Peyer's patch (tissue), 4 donors: ENCODE data around the gene FOXJ1. TPM values are rescaled to one million over a fixed set of nuclear protein-coding genes. Genes with fewer than 3 reads are reported as not detected.

Experiments
- DNase-seq, 3 donors: peaks; one replicate each; pipeline ENCODE4 v3.0.0-alpha.2; 2017 to 2019
- H3K27ac ChIP-seq, 4 donors: fragments of 200-600 bp; sonication (generic); one replicate each; pipeline ENCODE4 v1.5.1; 2016 to 2019
- H3K27me3 ChIP-seq, 2 donors: fragments of 200-600 bp; sonication (generic); one replicate each; pipeline ENCODE4 v1.5.1; 2019
- H3K36me3 ChIP-seq, 3 donors: fragments of 200-600 bp; sonication (generic); one replicate each; pipeline ENCODE4 v1.5.1; 2016 to 2019
- H3K4me1 ChIP-seq, 4 donors: fragments of 200-600 bp; sonication (generic); one replicate each; pipeline ENCODE4 v1.5.1; 2016 to 2019
- H3K4me3 ChIP-seq, 4 donors: fragments of 200-600 bp; sonication (generic); 1 replicate in 3 of 4; 2 replicates in 1 of 4; pipeline ENCODE4 v1.5.1; 2016 to 2019; ENCODE audit warnings: mild to moderate bottlenecking in 1 of 4
- H3K9me3 ChIP-seq, 4 donors: fragments of 200-600 bp; sonication (generic); one replicate each; pipeline ENCODE4 v1.5.1; 2016 to 2019; ENCODE audit warnings: mild to moderate bottlenecking in 1 of 4
- CTCF ChIP-seq, 6 experiments: fragments of 450-650 bp in 4 of 6; fragments of 200-600 bp in 2 of 6; sonication (generic) in 1 of 6; IDR thresholded peaks; one replicate each; pipeline ENCODE4 v1.5.1; 2017 to 2019; ENCODE audit warnings: antibody characterized with exemption in 6 of 6, mild to moderate bottlenecking in 3 of 6, moderate library complexity in 1 of 6
- POLR2A ChIP-seq, 2 donors: fragments of 450-650 bp; IDR thresholded peaks; one replicate each; pipeline ENCODE4 v1.5.1; 2017; ENCODE audit warnings: antibody characterized with exemption in 2 of 2, mild to moderate bottlenecking in 2 of 2, moderate library complexity in 2 of 2
- total RNA-seq, 4 donors: library from RNA; depleted of rRNA; stranded (reverse); fragments of >200 nt; gene quantifications; one replicate each; pipeline ENCODE4 v1.1.0, GENCODE V29; 2016

The FOXJ1 gene
- total RNA-seq, 4 donors from 2014 or later = not detected

- no peak for TF ChIP-seq POLR2A (IDR thresholded peaks at IDR 0.05)
- no peak for TF ChIP-seq CTCF (IDR thresholded peaks at IDR 0.05)
- Histone ChIP-seq H3K9me3 (no peaks in the 10 kb centered on the region), H3K36me3 (no peaks in the 10 kb centered on the region), H3K4me1 (no peaks in the 10 kb centered on the region), H3K27ac (no peak overlapping the region), H3K27me3 (no peaks in the 10 kb centered on the region), H3K4me3 (no peak overlapping the region)
- no peak for DNase-seq
Observed at GRCh38 chr17:76111956-76112355, 29.1 kb downstream of the FOXJ1 start.

DNA sequence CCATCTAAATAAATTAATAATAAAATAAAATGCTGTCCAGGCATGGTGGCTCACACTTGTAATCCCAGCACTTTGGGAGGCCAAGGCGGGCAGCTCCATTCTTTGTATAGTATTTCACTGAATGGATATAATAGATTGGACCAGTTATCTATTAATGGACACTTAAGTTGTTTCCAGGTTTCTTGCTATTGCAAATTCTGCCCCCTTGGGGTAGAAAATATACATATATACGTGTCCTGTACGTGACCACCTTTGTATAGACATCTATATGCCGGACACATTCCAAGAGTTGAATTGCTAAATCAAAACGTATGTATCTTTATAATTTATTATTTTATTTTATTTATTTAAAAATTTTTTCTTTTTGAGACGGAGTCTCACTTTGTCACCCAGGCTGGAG lies 33.5 kb downstream of the FOXJ1 start:
- H3K27ac ChIP-seq = no peak overlapping the region
- TF ChIP-seq POLR2A (IDR thresholded peaks at IDR 0.05) (no peak), CTCF (IDR thresholded peaks at IDR 0.05) (peak in 3 of 6 experiments; percentile 12 to 27 (median 18))
- H3K4me3 ChIP-seq = no peak overlapping the region
- no peaks in the 10 kb centered on the region for H3K36me3 ChIP-seq
- DNase-seq = no peak
- peaks cover 0 to 11% (median 0%) of the 10 kb centered on the region in 4 donors for H3K4me1 ChIP-seq
- no peaks in the 10 kb centered on the region for H3K27me3 ChIP-seq
- H3K9me3 ChIP-seq = no peaks in the 10 kb centered on the region

GRCh38 chr17:76106703-76107102 lies 34.3 kb downstream of the FOXJ1 start:
- Histone ChIP-seq H3K27me3 (no peaks in the 10 kb centered on the region), H3K9me3 (no peaks in the 10 kb centered on the region), H3K36me3 (peaks cover 0 to 6% (median 0%) of the 10 kb centered on the region in 3 donors), H3K27ac (peak overlapping the region in 1 of 4 donors; percentile 6), H3K4me1 (peaks cover 0 to 19% (median 0%) of the 10 kb centered on the region in 4 donors), H3K4me3 (no peak overlapping the region)
- DNase-seq = no peak
- TF ChIP-seq POLR2A (IDR thresholded peaks at IDR 0.05) (no peak), CTCF (IDR thresholded peaks at IDR 0.05) (no peak)

DNA sequence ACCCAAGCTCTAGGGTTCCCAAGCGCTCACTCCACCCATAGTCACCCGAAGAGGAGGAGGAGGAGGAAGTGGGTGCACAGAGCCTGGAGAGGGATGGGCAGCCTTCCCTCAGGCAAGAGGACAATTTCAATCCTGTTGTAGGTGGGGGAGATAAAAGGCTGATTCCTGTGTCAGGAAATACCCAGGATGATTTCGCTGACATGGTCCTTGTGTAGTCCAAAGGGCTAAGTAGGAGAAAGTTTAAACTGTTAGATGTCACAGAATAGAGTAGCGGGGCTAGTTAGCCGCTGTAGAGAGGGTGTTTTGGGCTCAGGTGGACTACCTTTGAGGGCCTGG lies 36.2 kb downstream of the FOXJ1 start:
- DNase-seq = no peak
- H3K27me3 ChIP-seq = no peaks in the 10 kb centered on the region
- H3K36me3 ChIP-seq = peaks cover 0 to 23% (median 0%) of the 10 kb centered on the region in 3 donors
- H3K27ac ChIP-seq = no peak overlapping the region
- H3K4me1 ChIP-seq = peaks cover 0 to 19% (median 0%) of the 10 kb centered on the region in 4 donors
- H3K9me3 ChIP-seq = no peaks in the 10 kb centered on the region
- no peak overlapping the region for H3K4me3 ChIP-seq
- TF ChIP-seq CTCF (IDR thresholded peaks at IDR 0.05) (no peak), POLR2A (IDR thresholded peaks at IDR 0.05) (no peak)

- Histone ChIP-seq H3K4me3 (peak overlapping the region; percentile 58 to 96 (median 90)), H3K36me3 (peaks cover 0 to 29% (median 0%) of the 10 kb centered on the region in 3 donors), H3K27ac (peak overlapping the region; percentile 72 to 83 (median 78)), H3K27me3 (no peaks in the 10 kb centered on the region), H3K4me1 (peaks cover 0 to 19% (median 0%) of the 10 kb centered on the region in 4 donors), H3K9me3 (no peaks in the 10 kb centered on the region)
- TF ChIP-seq POLR2A (IDR thresholded peaks at IDR 0.05) (no peak), CTCF (IDR thresholded peaks at IDR 0.05) (no peak)
- DNase-seq = no peak
Observed at GRCh38 chr17:76104140-76104895, 36.7 kb downstream of the FOXJ1 start.
